Right atrium auricular region (tissue), 2 donors: ENCODE results near the gene RASGEF1C. TPM values are rescaled to one million over a fixed set of nuclear protein-coding genes. Genes with fewer than 3 reads are reported as not detected.
A peak's percentile ranks its signal among the peaks of the same experiment; 100 is the strongest.

Experiments
- DNase-seq: peaks from one replicate; pipeline ENCODE4 v3.0.0-alpha.2; 2019; ENCODE audit warnings: low spot score
- H3K27ac ChIP-seq, 2 donors: fragments of 200-600 bp; sonication (generic); 1 replicate in 1 of 2; 2 replicates in 1 of 2; pipeline ENCODE4 v1.5.1; 2016 to 2019
- H3K27me3 ChIP-seq, 2 donors: fragments of 200-600 bp; sonication (generic); one replicate each; pipeline versions ENCODE4 v1.5.1 to v1.6.0; 2017 to 2019
- H3K36me3 ChIP-seq: fragments of 200-600 bp; sonication (generic); one replicate; pipeline ENCODE4 v1.5.1; 2016
- H3K4me1 ChIP-seq, 2 donors: fragments of 200-600 bp; sonication (generic); one replicate each; pipeline versions ENCODE4 v1.5.1 to v1.6.0; 2017 to 2019
- H3K4me3 ChIP-seq, 2 donors: fragments of 200-600 bp; sonication (generic); 1 replicate in 1 of 2; 2 replicates in 1 of 2; pipeline ENCODE4 v1.5.1; 2017 to 2019; ENCODE audit warnings: mild to moderate bottlenecking in 1 of 2, moderate library complexity in 1 of 2
- H3K9me3 ChIP-seq, 2 donors: fragments of 200-600 bp; sonication (generic); one replicate each; pipeline ENCODE4 v1.5.1; 2019
- total RNA-seq, 2 donors: library from RNA; depleted of rRNA; stranded (reverse); fragments of >200 nt; gene quantifications; one replicate each; pipeline ENCODE4 v1.1.0, GENCODE V29; 2016
- TF ChIP-seq, protein P1 (sequence below), 2 donors: fragments of 200-600 bp; sonication (generic); IDR thresholded peaks; one replicate each; pipeline ENCODE4 v1.5.1; 2019; ENCODE audit warnings: antibody characterized with exemption in 2 of 2

The RASGEF1C gene
- total RNA-seq, 2 donors from 2014 or later, result 0.55 to 0.67 TPM

DNA sequence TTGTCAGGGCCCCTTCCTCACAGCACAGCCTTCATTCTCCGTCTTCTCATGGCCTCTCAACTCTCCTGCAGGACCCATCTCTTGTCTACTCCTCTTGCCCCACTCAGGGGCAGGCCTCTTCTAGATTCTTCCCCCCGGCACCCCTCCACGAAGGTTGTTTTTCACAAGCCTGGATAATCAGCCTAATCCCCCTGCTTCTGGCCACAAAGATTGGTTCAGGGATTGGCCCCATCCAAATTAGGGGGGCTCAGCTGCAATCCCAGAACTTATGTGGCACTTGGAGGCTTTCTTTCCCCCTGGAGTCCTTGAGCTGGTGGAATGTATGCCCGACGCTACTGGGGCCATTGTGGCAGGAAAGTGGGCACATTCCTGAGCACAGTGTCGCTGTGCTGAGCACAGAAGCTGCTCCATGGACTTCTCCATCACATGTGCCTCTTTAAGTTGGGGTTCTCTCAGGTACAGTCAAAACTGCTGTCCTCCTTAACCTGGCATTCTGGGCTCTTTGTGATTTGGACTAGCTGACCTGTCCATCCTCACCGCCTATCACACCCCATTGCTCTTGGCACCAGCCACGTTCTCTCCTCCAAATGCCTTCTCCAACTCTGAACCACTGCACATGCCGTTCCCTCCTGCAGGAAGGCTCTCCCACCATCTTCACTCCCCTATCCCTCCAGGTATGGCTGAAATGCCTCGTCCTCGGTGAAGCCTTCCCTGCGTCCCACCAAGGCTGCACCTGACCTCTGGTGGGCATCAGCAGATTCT, 70.6 kb downstream of the RASGEF1C start:
- H3K4me3 ChIP-seq, result no peak overlapping the region
- no peaks in the 10 kb centered on the region for H3K9me3 ChIP-seq
- DNase-seq, result peak; percentile 28
- H3K4me1 ChIP-seq, result no peaks in the 10 kb centered on the region
- TF ChIP-seq, protein P1, sequence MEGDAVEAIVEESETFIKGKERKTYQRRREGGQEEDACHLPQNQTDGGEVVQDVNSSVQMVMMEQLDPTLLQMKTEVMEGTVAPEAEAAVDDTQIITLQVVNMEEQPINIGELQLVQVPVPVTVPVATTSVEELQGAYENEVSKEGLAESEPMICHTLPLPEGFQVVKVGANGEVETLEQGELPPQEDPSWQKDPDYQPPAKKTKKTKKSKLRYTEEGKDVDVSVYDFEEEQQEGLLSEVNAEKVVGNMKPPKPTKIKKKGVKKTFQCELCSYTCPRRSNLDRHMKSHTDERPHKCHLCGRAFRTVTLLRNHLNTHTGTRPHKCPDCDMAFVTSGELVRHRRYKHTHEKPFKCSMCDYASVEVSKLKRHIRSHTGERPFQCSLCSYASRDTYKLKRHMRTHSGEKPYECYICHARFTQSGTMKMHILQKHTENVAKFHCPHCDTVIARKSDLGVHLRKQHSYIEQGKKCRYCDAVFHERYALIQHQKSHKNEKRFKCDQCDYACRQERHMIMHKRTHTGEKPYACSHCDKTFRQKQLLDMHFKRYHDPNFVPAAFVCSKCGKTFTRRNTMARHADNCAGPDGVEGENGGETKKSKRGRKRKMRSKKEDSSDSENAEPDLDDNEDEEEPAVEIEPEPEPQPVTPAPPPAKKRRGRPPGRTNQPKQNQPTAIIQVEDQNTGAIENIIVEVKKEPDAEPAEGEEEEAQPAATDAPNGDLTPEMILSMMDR (IDR thresholded peaks at IDR 0.05), result no peak
- no peak overlapping the region for H3K27ac ChIP-seq
- no peaks in the 10 kb centered on the region for H3K36me3 ChIP-seq
- no peaks in the 10 kb centered on the region for H3K27me3 ChIP-seq

DNA sequence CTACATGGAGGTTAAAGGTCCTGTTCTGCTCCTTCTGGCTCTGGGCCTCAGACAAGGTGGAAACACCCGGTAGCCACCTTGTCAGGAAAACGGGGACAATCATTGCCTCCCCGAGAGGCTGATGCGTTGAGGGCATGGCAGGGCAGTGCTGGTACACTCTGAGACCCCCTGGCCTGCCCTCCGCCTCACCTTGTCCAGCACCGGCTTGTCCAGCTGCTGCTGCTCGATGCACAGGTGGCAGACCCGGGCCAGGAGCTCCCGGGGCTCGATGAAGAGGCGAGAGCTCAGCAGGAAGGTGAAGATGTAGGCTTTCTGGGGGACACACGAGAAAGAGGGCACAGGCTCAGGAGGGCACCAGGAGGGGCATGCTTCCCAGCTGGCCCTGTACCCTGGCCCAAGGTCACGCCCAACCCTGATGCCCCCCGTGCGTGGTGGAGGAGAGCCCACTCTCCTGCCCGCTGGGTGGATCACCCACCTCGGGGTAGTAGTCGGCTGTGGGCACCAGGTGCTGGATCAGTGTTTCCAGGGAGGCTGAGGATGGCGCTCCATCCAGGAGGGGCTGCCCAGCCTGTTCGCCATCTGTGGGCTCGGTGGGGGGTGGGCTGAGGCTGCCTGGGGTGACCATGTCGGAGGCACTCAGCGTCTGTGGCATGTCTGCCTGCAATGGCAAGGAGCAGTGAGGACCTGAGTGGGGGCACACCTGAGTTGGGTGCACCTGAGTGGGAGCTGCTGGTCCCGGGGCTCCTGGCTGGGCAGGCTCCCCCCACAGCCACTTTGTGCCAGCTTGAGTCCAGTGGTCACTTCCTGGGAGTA, 71.4 kb downstream of the RASGEF1C start:
- Histone ChIP-seq H3K27me3 (no peaks in the 10 kb centered on the region), H3K27ac (no peak overlapping the region), H3K9me3 (no peaks in the 10 kb centered on the region), H3K36me3 (no peaks in the 10 kb centered on the region), H3K4me3 (no peak overlapping the region), H3K4me1 (no peaks in the 10 kb centered on the region)
- DNase-seq, result peak; percentile 51
- TF ChIP-seq, protein P1 (IDR thresholded peaks at IDR 0.05), result no peak

DNA sequence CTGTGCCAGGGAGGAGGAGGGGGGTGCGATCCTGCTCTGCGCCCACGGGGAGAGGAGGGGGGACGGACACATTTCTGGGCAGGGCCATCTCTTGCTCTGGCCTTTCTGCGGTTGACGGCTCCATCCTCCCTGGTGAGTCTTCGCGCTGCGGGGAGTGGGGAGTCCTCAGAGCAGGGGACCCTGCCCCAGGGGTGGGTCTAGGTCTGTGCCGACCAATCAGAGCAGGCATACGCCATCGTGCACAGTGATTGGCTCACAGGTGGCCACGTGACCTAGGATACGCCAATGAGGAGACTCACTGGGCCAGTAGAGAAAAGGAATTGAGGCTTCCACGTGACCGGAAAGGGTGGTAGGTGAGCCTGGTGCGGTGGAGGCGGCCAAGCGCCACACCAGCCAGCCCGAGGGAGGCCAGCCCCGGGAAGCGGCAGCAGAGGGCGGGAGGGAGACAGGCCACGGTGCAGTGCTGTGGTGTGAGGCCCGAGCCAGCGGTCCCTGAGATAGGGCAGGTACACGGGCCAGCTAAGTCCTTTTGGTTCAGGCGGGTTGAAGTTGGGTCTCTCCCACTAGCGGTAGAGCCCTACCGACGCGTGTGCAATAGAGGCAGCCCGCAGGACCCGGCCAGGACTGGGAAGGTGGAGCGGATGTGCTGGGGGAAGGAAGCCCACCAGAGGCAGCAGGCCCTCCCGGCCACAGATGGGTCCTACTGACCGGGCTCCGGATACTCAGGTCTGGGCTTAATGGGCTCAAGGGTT, 72.2 kb downstream of the RASGEF1C start:
- Histone ChIP-seq H3K36me3 (no peaks in the 10 kb centered on the region), H3K4me1 (no peaks in the 10 kb centered on the region), H3K27ac (no peak overlapping the region), H3K9me3 (no peaks in the 10 kb centered on the region), H3K4me3 (no peak overlapping the region), H3K27me3 (no peaks in the 10 kb centered on the region)
- TF ChIP-seq, protein P1 (IDR thresholded peaks at IDR 0.05), result no peak
- DNase-seq, result peak; percentile 30

DNA sequence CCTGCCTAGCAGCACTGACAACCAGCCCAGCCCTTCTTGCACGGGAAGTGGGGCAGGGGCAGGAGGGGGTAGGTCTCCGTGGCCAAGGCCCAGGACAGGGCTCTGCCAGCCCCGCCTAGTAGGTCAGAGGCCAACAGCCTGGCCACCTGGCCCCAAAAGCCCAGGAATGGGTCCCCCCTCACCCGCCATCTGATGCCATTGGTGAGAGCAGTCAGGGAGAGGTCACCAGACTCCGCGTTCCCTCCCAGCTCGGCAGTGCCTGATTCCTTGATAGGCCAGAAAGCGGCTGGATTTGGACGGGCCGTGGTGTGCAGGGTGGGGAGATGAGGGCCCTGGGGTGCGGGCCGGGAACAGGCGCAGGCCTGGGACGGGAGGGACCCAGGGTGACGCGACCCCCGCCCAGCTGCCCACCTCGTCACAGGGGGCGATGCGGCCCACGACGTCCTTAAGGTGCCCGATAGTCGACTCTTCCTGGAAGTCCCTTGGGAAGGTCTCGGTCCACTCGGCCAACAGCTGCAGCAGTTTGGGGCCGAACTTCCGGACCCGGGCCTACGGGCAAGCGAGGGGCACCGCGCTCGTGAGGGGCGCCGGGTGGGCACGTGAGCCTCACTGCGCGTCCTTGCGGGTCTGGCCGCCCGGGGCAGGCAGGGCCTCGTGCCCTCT, 72.9 kb downstream of the RASGEF1C start:
- no peak for DNase-seq
- H3K4me3 ChIP-seq, result no peak overlapping the region
- TF ChIP-seq, protein P1 (IDR thresholded peaks at IDR 0.05), result no peak
- H3K36me3 ChIP-seq, result no peaks in the 10 kb centered on the region
- H3K27ac ChIP-seq, result no peak overlapping the region
- H3K4me1 ChIP-seq, result no peaks in the 10 kb centered on the region
- H3K9me3 ChIP-seq, result no peaks in the 10 kb centered on the region
- H3K27me3 ChIP-seq, result no peaks in the 10 kb centered on the region

DNA sequence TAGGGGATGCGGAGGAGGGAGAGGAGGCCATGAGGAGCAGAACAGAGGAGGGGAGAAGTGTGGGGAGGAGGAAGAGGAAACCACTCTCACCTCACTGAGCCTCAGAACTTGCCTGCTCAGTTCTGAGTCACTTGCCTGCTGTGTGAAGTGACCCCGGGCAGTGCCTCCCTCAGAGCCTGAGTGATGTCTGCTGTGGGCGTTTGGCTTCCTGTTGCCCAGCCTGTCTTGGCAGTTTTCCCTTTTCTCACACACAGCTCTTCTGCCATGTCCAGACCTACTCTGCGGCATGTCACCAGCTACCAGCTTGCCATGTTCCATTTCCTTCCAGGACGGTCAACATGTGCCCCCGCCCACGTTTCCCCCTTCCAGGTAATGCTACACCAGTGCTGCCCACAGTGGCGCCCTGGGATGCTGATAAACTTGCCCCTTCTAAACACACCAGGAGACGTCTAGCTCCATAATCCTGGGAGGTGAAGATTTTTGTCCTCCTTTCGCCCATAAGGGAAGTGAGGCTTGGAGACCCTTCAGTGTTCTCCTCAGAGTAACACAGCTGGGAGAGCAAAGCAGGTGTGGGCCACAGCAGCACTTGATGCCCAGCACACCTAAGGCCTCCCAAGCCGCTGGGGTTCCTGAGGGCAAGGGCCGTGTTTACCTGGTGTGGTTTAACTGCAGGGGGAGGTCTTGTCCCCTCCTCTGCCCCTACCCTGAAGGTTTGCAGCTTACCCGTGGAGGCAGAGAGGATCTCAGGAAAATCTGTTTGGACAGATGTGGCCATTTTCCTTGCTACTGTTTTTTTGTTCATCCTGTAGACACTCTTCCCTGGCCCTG, 73.7 kb downstream of the RASGEF1C start:
- no peak overlapping the region for H3K4me3 ChIP-seq
- H3K36me3 ChIP-seq, result no peaks in the 10 kb centered on the region
- H3K9me3 ChIP-seq, result no peaks in the 10 kb centered on the region
- H3K27me3 ChIP-seq, result no peaks in the 10 kb centered on the region
- H3K4me1 ChIP-seq, result no peaks in the 10 kb centered on the region
- H3K27ac ChIP-seq, result no peak overlapping the region
- TF ChIP-seq, protein P1 (IDR thresholded peaks at IDR 0.05), result no peak
- DNase-seq, result no peak
